GM21528 (cell line): ENCODE results near the gene ADI1.
"Not testable (repeated sequence)": the region's sequence is repeated elsewhere in the genome, so short reads cannot be mapped to it uniquely, and the experiment has no call there.

Experiments used
- ATAC-seq: cut with Tn5 transposase; IDR thresholded peaks from one replicate; pipeline ENCODE4 v1.9.1; 2021; ENCODE audit warnings: mild to moderate bottlenecking, moderate library complexity; ENCODE audit not compliant: unreplicated experiment, low FRiP score

The ADI1 gene

GRCh38 chr2:3496708-3497080 is 22.6 kb downstream of the ADI1 start:
- ATAC-seq, result not testable (repeated sequence)

GRCh38 chr2:3494984-3495666 is 24.2 kb downstream of the ADI1 start:
- no peak for ATAC-seq

DNA sequence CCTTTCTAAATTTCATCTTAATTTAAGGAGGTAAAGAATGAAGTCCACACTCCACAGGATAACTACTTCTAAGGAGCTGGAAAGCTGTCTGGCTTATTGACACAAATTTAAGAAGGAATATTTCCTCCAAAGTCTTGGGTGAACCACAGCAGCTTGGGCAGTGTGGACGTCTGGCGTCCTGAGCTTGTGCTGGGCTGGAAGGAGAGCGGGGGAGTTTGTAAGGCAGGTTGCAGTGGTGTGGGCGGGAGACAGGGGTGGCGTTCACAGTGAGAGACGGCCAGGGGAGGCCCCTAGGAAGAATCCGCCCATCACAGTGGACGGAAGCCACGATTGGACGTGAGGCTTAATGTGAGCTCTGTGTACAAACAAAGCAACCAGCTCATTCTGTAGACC is 25.7 kb downstream of the ADI1 start:
- no peak for ATAC-seq

GRCh38 chr2:3492951-3493614 is 26.2 kb downstream of the ADI1 start:
- no peak for ATAC-seq

- not testable (repeated sequence) for ATAC-seq
Observed at GRCh38 chr2:3492475-3492787, 26.9 kb downstream of the ADI1 start.

- no peak for ATAC-seq
Observed at GRCh38 chr2:3491716-3492474, 27.4 kb downstream of the ADI1 start.

DNA sequence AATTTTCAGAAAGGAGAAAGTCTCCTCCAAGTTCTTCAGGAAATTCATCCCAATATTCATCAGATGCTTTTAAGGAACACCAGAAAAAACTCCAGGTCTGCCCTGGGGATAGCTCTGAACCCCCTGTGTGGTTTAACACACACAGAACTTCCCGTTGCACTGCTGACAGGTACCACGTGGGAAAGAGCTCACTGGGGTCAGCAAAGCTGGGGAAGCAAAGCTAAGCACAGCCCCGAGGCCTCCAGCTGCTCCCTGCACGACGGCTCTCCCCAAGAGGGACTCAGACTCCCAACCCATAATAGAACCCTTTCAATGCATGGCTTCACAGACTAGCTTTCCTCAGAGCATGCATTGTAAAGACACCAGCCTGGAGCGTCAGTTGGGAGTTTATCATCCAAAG is 28.0 kb downstream of the ADI1 start:
- ATAC-seq, result no peak

GRCh38 chr2:3490191-3491170 is 28.9 kb downstream of the ADI1 start:
- ATAC-seq, result no peak

DNA sequence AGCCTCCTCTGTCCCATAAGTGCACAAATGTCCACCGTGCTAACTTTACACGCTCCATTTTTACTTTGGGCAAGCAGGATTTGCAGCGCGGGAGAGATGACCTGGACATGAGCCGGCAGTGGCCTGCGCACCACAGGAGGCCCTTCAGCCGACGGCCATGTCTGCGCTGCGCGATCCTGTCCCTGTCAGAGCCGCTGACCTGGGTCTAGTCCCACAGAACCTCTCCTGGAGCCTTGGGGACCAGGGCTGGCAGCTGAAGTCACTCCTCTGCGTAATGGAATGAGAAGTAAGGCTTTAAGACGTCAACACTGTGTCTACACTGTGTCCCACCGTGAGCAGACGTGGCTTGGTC is 29.6 kb downstream of the ADI1 start:
- ATAC-seq, result no peak

- ATAC-seq, result no peak
Observed at GRCh38 chr2:3488855-3489763, 30.2 kb downstream of the ADI1 start.

DNA sequence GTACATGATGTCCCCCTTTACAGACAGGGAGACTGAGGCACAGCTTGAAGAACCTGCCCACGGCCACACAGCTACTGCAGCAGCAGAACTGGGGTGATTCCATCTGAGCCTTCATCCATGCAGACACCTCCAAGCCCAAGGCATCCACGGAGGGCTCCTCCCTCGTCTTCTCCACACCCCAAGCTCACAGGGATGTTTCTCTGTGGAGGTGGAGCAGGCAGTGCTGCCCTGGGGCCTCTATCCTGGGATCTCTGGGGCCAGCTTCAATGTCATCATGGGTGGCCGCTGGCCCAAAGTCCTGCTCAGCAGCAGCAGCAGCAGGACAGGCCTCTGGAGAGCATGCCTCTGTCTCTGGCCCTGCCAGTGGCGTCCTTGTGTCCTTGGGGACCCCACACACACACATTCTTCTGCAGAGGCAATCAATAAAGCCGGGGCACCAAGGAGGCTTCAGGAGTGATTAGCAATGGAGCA is 31.2 kb downstream of the ADI1 start:
- no peak for ATAC-seq

GRCh38 chr2:3487432-3487831 is 31.9 kb downstream of the ADI1 start:
- ATAC-seq, result no peak

DNA sequence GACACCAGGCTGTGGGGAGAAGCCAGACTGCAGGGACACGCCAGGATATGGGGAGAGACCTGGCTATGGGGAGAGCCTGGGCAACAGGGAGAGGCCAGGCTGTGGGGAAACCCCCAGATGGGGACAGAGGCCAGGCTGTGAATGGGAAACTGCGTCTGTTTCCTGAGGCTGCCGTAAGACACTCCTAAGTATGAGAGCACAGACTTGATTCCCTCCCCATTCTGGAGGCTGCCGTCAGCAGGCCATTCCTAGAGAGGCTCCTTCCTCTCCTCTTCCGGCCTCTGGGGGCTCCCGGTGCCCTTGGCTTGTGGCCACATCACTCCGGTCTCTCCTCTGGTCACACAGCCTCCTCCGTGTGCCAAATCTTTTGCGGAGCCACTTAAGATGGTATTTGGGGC is 32.3 kb downstream of the ADI1 start:
- ATAC-seq, result no peak

DNA sequence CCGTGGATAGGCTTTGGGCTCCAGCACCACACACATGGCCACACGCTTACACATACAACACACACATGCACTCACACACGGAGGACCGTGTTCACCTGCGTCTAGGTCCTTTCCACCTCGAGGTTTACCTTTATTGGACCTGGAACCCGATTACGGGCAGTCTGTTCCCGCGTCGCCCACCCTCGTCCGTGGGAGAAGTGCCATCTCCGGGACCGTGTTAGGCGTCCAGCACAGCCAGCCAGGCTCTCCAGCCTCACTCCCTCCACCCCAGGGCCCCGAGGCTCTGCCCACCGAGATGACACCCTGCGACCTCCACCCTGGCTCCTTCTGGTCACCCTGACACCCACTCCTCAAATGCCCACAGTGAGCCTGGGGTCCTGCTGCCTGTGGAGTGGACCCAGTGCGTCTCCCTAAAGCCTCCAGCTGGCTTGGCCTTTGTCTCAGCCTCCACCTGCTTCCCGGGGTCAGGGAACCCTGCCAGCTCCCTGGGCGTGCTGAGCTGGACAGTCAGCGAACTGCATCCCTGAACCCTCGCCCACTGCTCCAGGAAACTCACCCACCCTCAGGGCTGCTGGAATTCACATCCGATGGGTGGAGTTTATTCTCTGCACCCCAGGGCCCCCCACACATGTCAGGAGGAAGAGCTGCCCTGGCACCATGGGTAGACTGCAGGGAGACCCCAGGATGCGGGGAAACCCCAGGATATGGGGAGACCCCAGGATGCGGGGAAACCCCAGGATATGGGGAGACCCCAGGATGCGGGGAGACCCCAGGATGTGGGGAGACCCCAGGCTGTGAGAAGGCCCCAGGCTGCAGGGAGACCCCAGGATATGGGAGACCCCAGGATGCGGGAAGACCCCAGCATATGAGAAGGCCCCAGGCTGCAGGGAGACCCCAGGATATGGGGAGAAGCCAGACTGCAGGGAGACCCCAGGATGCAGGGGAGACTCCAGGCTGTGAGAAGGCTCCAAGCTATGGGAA is 33.0 kb downstream of the ADI1 start:
- no peak for ATAC-seq

DNA sequence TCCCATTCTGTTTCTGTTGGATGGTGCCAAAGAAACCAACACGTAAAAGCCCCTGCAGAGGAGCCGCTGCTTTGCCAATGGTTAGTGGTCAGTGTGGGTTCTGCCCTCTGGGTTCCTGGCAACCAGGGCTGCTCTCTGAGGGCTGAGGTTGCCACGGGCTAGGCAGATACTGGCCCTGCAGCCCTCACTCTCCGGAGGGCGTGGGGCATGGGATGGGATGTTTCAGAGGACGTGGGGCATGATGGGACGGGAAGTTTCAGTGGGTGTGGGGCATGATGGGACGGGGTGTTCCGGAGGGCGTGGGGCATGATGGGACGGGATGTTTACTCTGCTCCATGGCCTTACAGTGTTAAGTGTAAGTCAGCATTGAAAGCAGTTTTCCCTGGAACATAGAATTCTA is 34.2 kb downstream of the ADI1 start:
- no peak for ATAC-seq

DNA sequence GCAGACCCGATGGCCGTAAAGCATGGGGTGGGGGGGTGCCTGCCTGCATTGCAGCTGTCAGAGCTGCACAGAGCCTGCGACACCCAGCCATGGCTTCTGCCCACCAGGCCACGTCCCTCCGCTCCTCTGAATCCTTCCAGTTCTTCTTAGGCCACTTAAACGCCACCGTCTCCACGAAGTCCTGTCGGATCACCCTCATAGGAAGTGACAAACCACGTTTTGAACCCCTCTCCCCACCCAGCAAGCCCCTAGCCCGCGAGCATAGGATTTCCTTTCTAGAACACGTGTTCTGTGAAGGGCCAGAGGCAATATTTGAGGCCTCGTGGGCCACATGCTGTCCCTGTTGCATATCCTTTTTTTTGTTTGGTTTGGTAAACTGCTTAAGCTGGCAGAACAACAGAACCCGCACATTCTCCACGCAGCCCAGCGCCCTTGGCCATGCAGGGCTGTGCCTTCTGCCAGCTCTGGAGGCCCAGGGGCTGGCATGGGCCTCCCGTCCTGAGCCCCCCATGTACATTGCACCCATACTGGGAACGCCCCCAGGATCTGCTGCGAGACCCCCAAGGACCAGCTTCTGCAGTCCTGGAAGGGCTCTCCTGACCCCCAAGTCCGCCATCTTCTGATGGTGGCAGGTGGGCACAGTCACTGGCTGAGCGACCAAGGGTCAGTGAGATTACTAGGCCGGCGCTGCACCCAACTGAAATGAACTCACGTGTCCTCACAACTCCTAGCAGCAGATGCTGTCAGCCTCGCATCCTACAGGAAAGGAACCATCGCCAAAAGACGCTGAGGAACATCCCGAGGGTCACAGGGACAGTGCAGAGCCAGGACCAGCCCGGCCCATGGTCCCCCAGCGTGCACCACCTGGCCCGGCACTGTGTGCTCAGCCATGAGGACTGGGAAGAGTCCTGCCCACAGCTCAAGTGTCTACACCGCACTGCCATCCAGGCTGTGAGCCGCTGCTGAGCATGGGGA is 35.1 kb downstream of the ADI1 start:
- no peak for ATAC-seq

DNA sequence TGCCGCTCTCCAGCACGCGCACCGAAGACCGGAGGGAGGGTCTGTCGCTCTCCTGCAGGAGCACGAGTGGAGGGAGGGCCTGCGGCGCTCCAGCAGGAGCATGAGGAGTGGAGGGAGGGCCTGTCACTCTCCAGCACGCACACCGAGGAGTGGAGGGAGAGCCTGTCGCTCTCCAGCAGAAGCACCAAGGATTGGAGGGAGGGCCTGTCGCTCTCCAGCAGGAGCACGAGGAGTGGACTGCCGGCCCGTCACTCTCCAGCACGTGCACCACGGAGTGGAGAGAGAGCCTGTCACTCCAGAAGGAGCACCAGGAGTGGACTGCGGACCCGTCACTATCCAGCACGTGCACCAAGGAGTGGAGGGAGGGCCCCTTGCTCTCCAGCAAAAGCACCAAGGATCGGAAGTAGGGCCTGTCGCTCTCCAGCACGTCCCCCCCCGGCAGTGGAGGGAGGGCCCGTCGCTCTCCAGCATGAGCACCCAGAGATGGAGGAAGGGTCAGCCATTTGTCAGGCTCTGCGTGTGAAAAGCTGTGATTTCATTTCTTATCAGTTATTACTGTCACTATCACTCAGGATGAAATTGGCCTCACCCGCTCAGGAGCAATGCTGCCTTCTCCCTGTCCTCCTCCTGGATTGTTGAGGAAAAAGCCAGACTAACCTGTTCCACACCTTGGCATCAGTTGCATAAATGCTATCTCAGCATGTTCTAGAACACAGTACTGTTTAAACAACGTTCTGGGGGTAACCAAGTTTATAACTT is 35.9 kb downstream of the ADI1 start:
- no peak for ATAC-seq
